Ishikawa (cell line): Measurements from ENCODE around the gene SLC44A4.

Experiments used
- CEBPB ChIP-seq: IDR thresholded peaks from 2 replicates; pipeline ENCODE4 v1.6.1; 2012
- CREB1 ChIP-seq: IDR thresholded peaks from 2 replicates; pipeline ENCODE4 v1.6.1; 2012; ENCODE audit warnings: low read depth
- EGR1 ChIP-seq: IDR thresholded peaks from 2 replicates; pipeline ENCODE4 v1.6.1; 2012
- EP300 ChIP-seq: IDR thresholded peaks from 2 replicates; pipeline ENCODE4 v1.6.1; 2012; ENCODE audit warnings: borderline replicate concordance
- FOXM1 ChIP-seq: IDR thresholded peaks from 2 replicates; pipeline ENCODE4 v1.6.1; 2012; ENCODE audit warnings: low read depth, borderline replicate concordance
- MAX ChIP-seq: IDR thresholded peaks from 2 replicates; pipeline ENCODE4 v1.6.1; 2012
- NFIC ChIP-seq: IDR thresholded peaks from 2 replicates; pipeline ENCODE4 v1.6.1; 2012
- RAD21 ChIP-seq: IDR thresholded peaks from 2 replicates; pipeline ENCODE4 v1.6.1; 2012; ENCODE audit warnings: low read depth
- REST ChIP-seq: IDR thresholded peaks from 2 replicates; pipeline ENCODE4 v1.6.1; 2012; ENCODE audit warnings: low read depth, mild to moderate bottlenecking
- TAF1 ChIP-seq: IDR thresholded peaks from 2 replicates; pipeline ENCODE4 v1.6.1; 2012; ENCODE audit warnings: low read depth, mild to moderate bottlenecking
- TCF12 ChIP-seq: IDR thresholded peaks from 2 replicates; pipeline ENCODE4 v1.6.1; 2012; ENCODE audit warnings: low read depth
- TEAD4 ChIP-seq: IDR thresholded peaks from 2 replicates; pipeline ENCODE4 v1.6.1; 2012
- USF1 ChIP-seq: IDR thresholded peaks from 2 replicates; pipeline ENCODE4 v1.6.1; 2012
- YY1 ChIP-seq: IDR thresholded peaks from 2 replicates; pipeline ENCODE4 v1.6.1; 2012; ENCODE audit warnings: low read depth
- ZBTB7A ChIP-seq: IDR thresholded peaks from 2 replicates; pipeline ENCODE4 v1.6.1; 2012; ENCODE audit warnings: low read depth

Gene SLC44A4

GRCh38 chr6:31842053-31842452 lies 36.7 kb downstream of the SLC44A4 start:
- TF ChIP-seq YY1 (0 out of 2 replicates have a peak, but pooled peaks have one; percentile 10), TEAD4 (no peak)

- TF ChIP-seq TEAD4 (no peak), FOXM1 (no peak), TCF12 (no peak), EGR1 (no peak), MAX (no peak), ZBTB7A (no peak), YY1 (no peak), EP300 (no peak), RAD21 (no peak), REST (no peak), TAF1 (no peak), CREB1 (no peak)
Measured at GRCh38 chr6:31838968-31839367, 39.8 kb downstream of the SLC44A4 start.

GRCh38 chr6:31837369-31838113 lies 41.3 kb downstream of the SLC44A4 start:
- no peak for TF ChIP-seq USF1
- no peak for TF ChIP-seq EP300
- TF ChIP-seq NFIC = no peak
- no peak for TF ChIP-seq EGR1
- TF ChIP-seq CEBPB = no peak
- TF ChIP-seq CREB1 = no peak
- no peak for TF ChIP-seq TAF1
- no peak for TF ChIP-seq RAD21
- no peak for TF ChIP-seq TEAD4
- no peak for TF ChIP-seq REST
- no peak for TF ChIP-seq FOXM1
- TF ChIP-seq MAX = no peak
- no peak for TF ChIP-seq ZBTB7A
- no peak for TF ChIP-seq YY1
- no peak for TF ChIP-seq TCF12

- no peak for TF ChIP-seq CEBPB
- TF ChIP-seq RAD21 = no peak
- no peak for TF ChIP-seq EP300
- TF ChIP-seq USF1 = no peak
- no peak for TF ChIP-seq ZBTB7A
- TF ChIP-seq TEAD4 = no peak
- TF ChIP-seq FOXM1 = no peak
- TF ChIP-seq NFIC = no peak
- no peak for TF ChIP-seq TCF12
- no peak for TF ChIP-seq CREB1
Measured at GRCh38 chr6:31836474-31837368, 42.1 kb downstream of the SLC44A4 start.

GRCh38 chr6:31836047-31836473 lies 42.7 kb downstream of the SLC44A4 start:
- no peak for TF ChIP-seq NFIC
- no peak for TF ChIP-seq EGR1
- no peak for TF ChIP-seq CEBPB
